Activated T-cell treated with anti-CD3 and anti-CD28 coated beads, Interleukin-2, amount 50 U/mL, for 1 hour (primary cell): ENCODE data around the gene COL27A1.

Source experiments
- DNase-seq: peaks from one replicate; pipeline ENCODE4 v3.0.0-alpha.2; 2020

Gene COL27A1

DNA sequence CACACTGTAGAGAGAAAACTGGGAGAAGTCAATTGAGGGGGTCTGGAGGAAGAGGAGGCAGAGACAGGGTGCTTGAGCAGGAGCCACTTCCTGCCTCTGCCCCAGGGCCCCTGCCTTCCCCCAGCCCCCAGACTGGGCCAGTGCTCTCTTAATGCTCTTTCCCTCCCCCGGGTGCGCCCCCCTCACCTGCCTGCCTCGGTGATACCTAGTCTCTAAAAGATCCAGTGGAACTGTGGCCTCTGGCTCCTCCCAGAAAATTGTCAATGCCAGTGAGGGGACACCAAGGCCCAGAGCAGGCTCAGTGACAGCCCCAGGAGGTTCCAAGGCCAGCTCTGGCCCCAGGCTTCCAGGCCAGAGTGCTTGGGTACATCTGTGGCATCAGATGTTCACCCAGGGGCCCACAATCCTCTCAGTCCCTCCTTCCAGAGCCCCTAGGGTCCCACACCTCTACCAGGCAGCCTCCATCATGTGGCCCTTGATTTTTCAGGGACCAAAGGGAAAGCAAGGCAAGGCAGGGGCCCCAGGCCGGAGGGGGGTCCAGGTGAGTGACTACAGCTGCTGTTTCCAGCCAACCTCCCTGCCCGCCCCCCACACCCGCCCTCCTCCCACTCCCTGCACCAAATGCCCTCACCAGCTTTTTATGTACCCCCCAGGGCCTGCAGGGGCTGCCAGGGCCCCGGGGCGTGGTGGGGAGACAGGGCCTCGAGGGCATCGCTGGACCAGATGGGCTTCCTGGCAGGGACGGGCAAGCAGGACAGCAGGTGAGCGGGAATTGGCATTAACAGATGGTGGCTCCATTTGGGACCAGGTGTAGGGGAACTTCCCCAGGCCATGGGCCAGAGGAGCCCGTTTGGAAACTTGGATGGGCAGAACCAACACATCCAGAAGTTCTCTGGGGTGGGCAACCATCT lies 134.5 kb downstream of the COL27A1 start:
- DNase-seq, result no peak

DNA sequence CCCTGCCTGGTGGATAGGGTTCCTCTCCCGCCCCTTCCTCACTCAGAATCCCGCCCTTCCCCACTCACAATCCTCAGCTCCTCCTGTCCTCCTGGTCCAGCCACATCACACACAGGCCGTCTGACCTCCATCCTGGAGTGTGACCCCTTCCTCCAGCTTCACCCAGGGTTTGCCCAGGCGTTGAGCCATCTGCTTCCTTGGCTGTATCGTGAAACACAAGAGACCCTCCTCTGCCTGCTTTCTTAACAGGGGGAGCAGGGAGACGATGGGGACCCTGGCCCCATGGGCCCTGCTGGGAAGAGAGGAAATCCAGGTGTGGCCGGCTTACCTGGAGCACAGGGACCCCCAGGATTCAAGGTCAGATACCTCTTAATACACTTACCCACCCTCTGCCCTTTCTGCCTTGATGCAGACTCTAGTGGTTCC lies 135.2 kb downstream of the COL27A1 start:
- no peak for DNase-seq

GRCh38 chr9:114291064-114291474 lies 135.7 kb downstream of the COL27A1 start:
- peak; percentile 79 for DNase-seq

DNA sequence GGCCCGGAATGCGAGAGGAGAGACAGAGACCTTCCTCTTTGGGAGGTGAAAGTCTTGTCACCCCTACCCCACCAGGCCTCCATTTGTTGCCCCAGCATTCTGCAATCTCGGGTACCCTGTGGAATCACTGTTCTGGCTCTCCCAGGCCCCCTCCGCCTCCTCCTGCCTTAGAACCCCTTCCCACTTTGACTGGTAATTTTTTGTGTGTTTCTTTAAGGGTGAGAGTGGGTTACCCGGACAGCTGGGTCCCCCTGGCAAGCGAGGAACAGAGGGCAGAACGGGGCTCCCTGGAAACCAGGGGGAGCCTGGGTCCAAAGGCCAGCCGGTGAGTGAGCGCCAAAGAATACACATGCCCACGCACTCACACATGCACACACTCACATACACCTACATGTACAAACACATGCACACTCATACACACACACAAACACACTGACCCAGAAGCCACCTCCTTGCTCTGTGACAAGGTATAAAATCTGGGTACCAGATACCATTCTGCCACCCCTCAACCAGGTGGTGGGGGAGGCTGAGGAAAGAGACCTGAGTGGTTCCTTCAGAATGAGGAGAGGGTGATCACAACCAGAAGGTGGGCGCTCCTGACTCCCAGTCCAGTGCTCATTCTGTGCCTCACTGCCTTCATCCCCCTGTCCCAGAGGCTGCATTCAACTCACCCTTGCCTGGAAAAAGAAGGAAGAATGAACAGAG lies 136.7 kb downstream of the COL27A1 start:
- no peak for DNase-seq

- DNase-seq, result no peak
Measured at GRCh38 chr9:114294664-114295063, 139.3 kb downstream of the COL27A1 start.

DNA sequence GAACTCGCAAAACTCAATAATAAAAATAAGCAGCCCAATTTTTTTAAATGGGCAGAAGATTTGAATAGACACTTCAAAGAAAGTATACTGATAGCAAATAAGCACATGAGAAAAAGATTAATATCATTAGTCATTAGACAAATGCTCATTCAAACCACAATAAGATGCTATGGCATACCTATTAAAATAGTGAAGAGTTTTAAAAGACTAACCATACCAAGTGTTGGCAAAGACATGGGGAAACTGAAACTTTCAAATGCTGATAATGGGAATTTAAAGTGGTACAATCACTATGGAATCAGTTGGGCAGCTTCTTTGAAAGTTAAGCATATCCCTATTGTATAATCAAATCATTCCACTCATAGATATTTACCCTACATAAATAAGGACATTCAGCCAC lies 141.0 kb downstream of the COL27A1 start:
- no peak for DNase-seq

GRCh38 chr9:114299286-114300152 lies 144.2 kb downstream of the COL27A1 start:
- DNase-seq, result no peak

- no peak for DNase-seq
Measured at GRCh38 chr9:114300153-114300845, 145.0 kb downstream of the COL27A1 start.

DNA sequence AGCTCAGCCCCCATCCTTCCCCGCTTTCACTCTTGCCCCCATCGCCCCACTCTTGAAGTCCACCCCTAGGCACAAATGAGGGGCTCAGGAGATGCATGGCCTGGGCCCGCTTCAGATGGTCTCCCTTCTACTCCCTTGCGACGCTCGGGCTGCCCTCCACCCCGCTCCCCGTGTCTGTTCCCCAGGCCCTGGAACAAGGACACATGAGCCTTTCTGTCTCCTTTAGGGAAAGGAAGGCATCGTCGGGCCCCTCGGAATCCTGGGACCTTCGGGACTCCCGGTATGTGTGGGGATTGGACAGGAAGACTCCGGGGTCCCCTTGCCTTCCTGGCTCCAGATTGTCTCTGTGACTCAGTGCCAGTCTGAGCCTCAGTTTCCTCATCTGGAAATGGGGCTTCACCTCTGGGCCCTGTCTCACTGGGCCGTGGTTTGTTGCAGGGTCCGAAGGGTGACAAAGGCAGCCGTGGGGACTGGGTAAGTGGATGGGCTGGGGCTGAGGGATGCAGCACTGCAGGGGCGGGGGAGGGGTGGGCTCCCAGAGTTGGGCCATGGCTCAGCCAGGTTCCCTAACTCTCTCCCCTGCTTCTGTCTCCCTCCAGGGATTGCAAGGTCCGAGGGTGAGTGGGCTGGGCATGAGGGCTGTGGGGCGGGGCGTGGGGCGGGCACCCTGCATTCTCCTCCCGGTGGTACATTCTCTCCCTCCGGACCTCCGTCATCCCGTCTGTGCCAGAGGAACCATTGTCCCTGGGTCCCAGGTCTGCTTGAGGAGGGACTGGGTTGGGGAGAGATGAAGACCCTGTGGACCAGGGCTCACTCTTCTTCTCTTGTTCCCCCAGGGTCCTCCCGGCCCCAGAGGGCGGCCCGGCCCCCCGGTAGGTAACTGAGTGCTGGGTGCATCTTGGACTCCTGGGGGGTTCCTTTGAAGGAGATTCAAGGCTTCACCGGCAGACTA lies 145.8 kb downstream of the COL27A1 start:
- DNase-seq, result no peak

DNA sequence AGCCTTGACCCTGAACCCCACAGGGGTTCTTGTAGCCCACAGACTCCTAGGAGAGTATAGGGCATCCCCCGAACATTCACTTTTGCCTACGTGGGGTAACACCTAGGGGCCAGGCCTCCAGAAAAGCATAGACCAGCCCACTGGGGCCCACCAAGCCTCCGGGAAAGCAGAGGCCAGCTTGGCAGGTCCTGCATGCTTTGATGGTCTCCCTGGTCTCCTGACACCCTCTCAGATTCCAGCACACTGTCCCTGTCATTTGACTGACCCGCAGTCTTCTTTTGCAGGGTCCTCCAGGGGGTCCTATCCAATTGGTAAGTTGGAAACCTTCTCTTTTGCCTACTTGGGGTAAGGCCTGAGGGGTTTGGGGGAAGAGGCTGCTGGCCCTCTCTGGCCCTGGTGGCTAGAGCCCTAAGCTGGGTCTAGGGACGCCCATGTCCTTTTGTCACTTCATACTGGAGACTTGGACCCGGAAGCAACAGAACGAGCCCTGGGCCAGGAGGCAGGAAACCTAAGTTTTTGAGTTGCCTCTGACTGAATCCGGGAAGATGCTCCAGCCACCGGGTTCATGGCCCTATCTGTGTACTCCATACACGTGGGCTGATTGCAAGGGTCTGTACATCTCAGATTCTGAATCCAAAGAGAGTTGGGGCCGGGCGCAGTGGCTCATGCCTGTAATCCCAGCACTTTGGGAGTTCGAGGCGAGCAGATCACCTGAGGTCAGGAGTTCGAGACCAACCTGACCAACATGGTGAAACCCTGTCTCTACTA lies 146.6 kb downstream of the COL27A1 start:
- DNase-seq, result no peak

GRCh38 chr9:114302727-114303126 lies 147.4 kb downstream of the COL27A1 start:
- no peak for DNase-seq

DNA sequence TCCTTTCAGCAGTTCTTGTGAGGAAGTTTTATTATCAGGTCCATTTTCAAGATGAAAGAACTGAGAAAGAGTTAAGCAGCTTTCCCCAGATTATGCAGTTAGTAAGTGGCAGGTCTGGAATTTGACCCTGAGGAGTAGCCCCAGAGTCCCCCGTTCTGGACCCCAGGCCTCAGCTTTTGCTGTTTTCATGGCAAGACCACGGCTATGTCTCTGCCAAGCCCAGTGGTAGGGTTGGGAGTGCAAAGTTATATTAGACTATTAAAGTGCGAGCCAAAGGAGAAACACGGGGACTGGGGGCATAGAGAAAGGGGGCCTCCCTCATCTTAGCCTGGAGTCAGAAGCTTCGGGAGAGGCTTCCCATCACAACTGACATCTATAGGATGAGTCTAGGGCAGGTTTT lies 148.2 kb downstream of the COL27A1 start:
- no peak for DNase-seq

- no peak for DNase-seq
Measured at GRCh38 chr9:114303977-114304376, 148.6 kb downstream of the COL27A1 start.

GRCh38 chr9:114304416-114305188 lies 149.3 kb downstream of the COL27A1 start:
- no peak for DNase-seq

- no peak for DNase-seq
Measured at GRCh38 chr9:114307899-114308267, 152.5 kb downstream of the COL27A1 start.

DNA sequence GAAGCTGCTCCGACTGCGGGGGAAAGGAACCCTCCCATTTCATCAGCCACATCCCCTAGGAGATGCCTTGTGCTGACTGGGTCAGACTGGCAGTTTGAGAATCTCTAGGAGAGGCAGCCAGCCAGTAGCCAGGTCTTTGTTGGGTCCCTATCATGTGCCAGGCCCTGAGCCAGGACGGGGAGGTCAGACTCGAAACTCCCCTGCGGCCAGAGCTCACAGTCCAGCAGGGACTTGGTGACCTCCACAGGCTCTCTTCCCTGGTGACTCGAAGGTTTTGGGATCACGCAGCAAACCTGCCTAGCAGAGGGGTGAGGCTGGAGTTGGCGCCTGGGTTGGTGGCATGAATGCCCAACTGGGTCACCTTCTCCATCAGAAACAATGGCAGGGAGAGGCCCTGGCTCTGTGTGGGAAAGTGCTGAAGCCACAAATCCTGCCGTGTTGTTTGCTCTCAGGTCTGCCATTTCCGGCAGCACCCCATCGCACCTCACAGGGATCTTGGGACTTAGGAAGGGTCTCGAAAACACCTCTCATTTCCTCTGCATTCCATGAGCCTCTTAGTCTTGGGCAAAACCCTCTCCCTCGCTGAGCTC lies 153.1 kb downstream of the COL27A1 start:
- DNase-seq, result no peak

GRCh38 chr9:114309096-114309495 lies 153.8 kb downstream of the COL27A1 start:
- no peak for DNase-seq

- DNase-seq, result no peak
Measured at GRCh38 chr9:114310471-114311450, 155.4 kb downstream of the COL27A1 start.
